HG03565 (cell line): ENCODE results near the gene HEXIM2.
"Not testable (repeated sequence)": the region's sequence is repeated elsewhere in the genome, so short reads cannot be mapped to it uniquely, and the experiment has no call there.

Source experiments
- ATAC-seq: cut with Tn5 transposase; IDR thresholded peaks from one replicate; pipeline ENCODE4 v1.9.1; 2021; ENCODE audit warnings: mild to moderate bottlenecking, moderate library complexity; ENCODE audit not compliant: unreplicated experiment

The HEXIM2 gene

GRCh38 chr17:45161288-45162024 is at the start of gene HEXIM2:
Gene HEXIM2 (plus strand): TSS chr17:45161875. CDS start chr17:45162794, 919 bp downstream.
- peak; percentile 81 for ATAC-seq

- no peak for ATAC-seq
These were observed 48.9 kb upstream of the HEXIM2 start for GRCh38 chr17:45112559-45113423.

GRCh38 chr17:45113424-45113754 is 48.3 kb upstream of the HEXIM2 start:
- ATAC-seq, result no peak

- no peak for ATAC-seq
These were observed 47.4 kb upstream of the HEXIM2 start for GRCh38 chr17:45114117-45114932.

GRCh38 chr17:45115015-45115625 is 46.6 kb upstream of the HEXIM2 start:
- ATAC-seq, result no peak

- no peak for ATAC-seq
These were observed 45.8 kb upstream of the HEXIM2 start for GRCh38 chr17:45115871-45116270.

GRCh38 chr17:45116434-45117016 is 45.1 kb upstream of the HEXIM2 start:
- ATAC-seq, result no peak

GRCh38 chr17:45117334-45117733 is 44.3 kb upstream of the HEXIM2 start:
- no peak for ATAC-seq

- ATAC-seq, result no peak
These were observed 43.6 kb upstream of the HEXIM2 start for GRCh38 chr17:45117848-45118646.

- no peak for ATAC-seq
These were observed 43.0 kb upstream of the HEXIM2 start for GRCh38 chr17:45118691-45119090.

GRCh38 chr17:45119964-45120363 is 41.7 kb upstream of the HEXIM2 start:
- no peak for ATAC-seq

GRCh38 chr17:45120558-45120957 is 41.1 kb upstream of the HEXIM2 start:
- ATAC-seq, result no peak

- ATAC-seq, result no peak
These were observed 40.6 kb upstream of the HEXIM2 start for GRCh38 chr17:45121055-45121454.

GRCh38 chr17:45123076-45123770 is 38.5 kb upstream of the HEXIM2 start:
- ATAC-seq, result no peak

GRCh38 chr17:45123930-45124796 is 37.5 kb upstream of the HEXIM2 start:
- ATAC-seq, result no peak

GRCh38 chr17:45124797-45125122 is 36.9 kb upstream of the HEXIM2 start:
- not testable (repeated sequence) for ATAC-seq

GRCh38 chr17:45125509-45125908 is 36.2 kb upstream of the HEXIM2 start:
- ATAC-seq, result no peak

- no peak for ATAC-seq
These were observed 34.5 kb upstream of the HEXIM2 start for GRCh38 chr17:45127207-45127547.
